PFSK-1 (cell line): ENCODE data around the gene C9orf153.

Experiments used
- FOXP2 ChIP-seq: optimal IDR thresholded peaks from 2 replicates; pipeline ENCODE3; 2011; ENCODE audit warnings: borderline replicate concordance, control low read depth, inconsistent platforms; ENCODE audit not compliant: insufficient read depth; ENCODE audit errors: extremely low read length, extremely low read depth
- POLR2AphosphoS5 ChIP-seq: IDR thresholded peaks from 2 replicates; pipeline ENCODE4 v1.6.1; 2012; ENCODE audit warnings: low read depth, mild to moderate bottlenecking, control low read depth, low read length, moderate library complexity
- SIN3A ChIP-seq: IDR thresholded peaks from 2 replicates; pipeline ENCODE4 v1.6.1; 2012; ENCODE audit warnings: mild to moderate bottlenecking, low read length, moderate library complexity, borderline replicate concordance; ENCODE audit not compliant: insufficient read depth
- TAF1 ChIP-seq: IDR thresholded peaks from 2 replicates; pipeline ENCODE4 v1.6.1; 2012; ENCODE audit warnings: low read length, control low read depth, borderline replicate concordance; ENCODE audit not compliant: insufficient read depth
- TF ChIP-seq, protein P1 (sequence below), 2 experiments: IDR thresholded peaks; 2 replicates each; pipeline versions ENCODE4 v1.6.1 to v1.8.0; 2011 to 2012; ENCODE audit warnings: low read depth in 2 of 2, low read length in 2 of 2, control low read depth in 1 of 2, inconsistent platforms in 1 of 2, mild to moderate bottlenecking in 1 of 2, moderate library complexity in 1 of 2; ENCODE audit not compliant: insufficient read depth in 1 of 2

C9orf153 gene

DNA sequence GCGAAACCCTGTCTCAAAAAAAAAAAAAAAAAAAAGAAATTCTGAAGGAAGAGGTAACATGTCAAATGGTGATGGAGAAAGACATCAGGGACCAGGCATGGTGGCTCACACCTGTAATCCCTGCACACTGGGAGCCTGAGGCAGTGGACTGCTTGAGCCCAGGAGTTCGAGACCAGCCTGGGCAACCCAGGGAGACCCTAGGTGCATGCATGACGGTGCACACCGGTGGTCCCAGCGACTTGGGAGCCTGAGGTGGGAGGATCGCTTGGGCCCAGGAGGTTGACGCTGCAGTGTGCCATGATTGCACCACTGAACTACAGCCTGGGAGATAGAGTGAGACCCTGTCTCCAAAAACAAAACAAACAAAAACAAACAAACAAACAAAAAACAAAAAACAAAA lies 21.1 kb upstream of the C9orf153 start:
- TF ChIP-seq POLR2AphosphoS5 (no peak), FOXP2 (no peak), TAF1 (no peak), SIN3A (no peak)
- TF ChIP-seq, protein P1, sequence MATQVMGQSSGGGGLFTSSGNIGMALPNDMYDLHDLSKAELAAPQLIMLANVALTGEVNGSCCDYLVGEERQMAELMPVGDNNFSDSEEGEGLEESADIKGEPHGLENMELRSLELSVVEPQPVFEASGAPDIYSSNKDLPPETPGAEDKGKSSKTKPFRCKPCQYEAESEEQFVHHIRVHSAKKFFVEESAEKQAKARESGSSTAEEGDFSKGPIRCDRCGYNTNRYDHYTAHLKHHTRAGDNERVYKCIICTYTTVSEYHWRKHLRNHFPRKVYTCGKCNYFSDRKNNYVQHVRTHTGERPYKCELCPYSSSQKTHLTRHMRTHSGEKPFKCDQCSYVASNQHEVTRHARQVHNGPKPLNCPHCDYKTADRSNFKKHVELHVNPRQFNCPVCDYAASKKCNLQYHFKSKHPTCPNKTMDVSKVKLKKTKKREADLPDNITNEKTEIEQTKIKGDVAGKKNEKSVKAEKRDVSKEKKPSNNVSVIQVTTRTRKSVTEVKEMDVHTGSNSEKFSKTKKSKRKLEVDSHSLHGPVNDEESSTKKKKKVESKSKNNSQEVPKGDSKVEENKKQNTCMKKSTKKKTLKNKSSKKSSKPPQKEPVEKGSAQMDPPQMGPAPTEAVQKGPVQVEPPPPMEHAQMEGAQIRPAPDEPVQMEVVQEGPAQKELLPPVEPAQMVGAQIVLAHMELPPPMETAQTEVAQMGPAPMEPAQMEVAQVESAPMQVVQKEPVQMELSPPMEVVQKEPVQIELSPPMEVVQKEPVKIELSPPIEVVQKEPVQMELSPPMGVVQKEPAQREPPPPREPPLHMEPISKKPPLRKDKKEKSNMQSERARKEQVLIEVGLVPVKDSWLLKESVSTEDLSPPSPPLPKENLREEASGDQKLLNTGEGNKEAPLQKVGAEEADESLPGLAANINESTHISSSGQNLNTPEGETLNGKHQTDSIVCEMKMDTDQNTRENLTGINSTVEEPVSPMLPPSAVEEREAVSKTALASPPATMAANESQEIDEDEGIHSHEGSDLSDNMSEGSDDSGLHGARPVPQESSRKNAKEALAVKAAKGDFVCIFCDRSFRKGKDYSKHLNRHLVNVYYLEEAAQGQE (IDR thresholded peaks at IDR 0.05; ENCODE audit: insufficient read depth in 1 of 2, low read depth in 2 of 2, low read length in 2 of 2) = no peak

- TF ChIP-seq TAF1 (no peak), POLR2AphosphoS5 (no peak), SIN3A (no peak), FOXP2 (no peak)
- TF ChIP-seq, protein P1 (IDR thresholded peaks at IDR 0.05; ENCODE audit: insufficient read depth in 1 of 2, low read depth in 2 of 2, low read length in 2 of 2) = no peak
Measured at GRCh38 chr9:86279839-86280238, 20.4 kb upstream of the C9orf153 start.

DNA sequence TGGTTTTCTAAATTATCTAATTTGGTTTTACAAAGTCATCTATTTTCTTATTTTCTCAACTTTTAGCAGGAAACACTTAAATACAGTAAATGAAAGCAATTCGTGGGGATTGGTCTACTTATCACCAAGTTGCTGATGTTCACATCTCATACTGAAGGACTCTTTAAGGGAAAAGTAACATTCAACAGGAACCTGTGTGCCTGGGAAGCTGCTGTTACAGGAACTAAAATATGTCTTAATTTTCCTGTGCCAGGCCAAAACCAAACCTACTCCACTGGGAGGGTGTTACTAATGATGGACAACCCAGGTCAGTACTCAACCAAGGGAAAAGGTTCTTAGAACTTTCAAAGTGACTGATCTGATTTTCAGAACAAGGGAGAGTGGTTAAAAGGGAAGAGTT lies 17.6 kb upstream of the C9orf153 start:
- TF ChIP-seq FOXP2 (no peak), POLR2AphosphoS5 (no peak), TAF1 (no peak), SIN3A (no peak)
- TF ChIP-seq, protein P1 (IDR thresholded peaks at IDR 0.05; ENCODE audit: insufficient read depth in 1 of 2, low read depth in 2 of 2, low read length in 2 of 2) = no peak

DNA sequence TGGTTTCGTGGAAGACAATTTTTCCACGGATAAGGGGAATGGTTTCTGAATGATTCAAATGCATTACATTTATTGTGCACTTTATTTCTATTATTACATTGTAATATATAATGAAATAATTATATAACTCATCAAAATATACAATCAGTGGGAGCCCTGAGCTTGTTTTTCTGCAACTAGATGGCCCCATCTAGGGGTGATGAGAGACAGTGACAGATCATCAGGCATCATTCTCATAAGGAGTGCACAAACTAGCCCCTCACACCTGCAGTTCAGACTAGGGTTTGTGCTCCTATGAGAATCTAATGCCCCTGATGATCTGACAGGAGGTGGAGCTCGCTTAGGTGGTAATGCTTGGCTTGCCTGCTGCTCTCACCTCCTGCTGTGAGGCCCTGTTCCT lies 16.5 kb upstream of the C9orf153 start:
- TF ChIP-seq SIN3A (no peak), FOXP2 (no peak), TAF1 (no peak), POLR2AphosphoS5 (no peak)
- TF ChIP-seq, protein P1 (IDR thresholded peaks at IDR 0.05; ENCODE audit: insufficient read depth in 1 of 2, low read depth in 2 of 2, low read length in 2 of 2) = no peak
